ENCODE results near the gene PARP1.

PARP1 gene

GRCh38 chr1:226404904-226405222 lies 3.0 kb downstream of the PARP1 start:
- no peak for DNase-seq

- DNase-seq: no peak
These were observed 3.6 kb downstream of the PARP1 start for GRCh38 chr1:226404063-226404903.

GRCh38 chr1:226403201-226404034 lies 4.5 kb downstream of the PARP1 start:
- DNase-seq: no peak

GRCh38 chr1:226402739-226403165 lies 5.1 kb downstream of the PARP1 start:
- no peak for DNase-seq

- no peak for DNase-seq
These were observed 6.3 kb downstream of the PARP1 start for GRCh38 chr1:226401355-226402303.

GRCh38 chr1:226400519-226401354 lies 7.2 kb downstream of the PARP1 start:
- DNase-seq: no peak

GRCh38 chr1:226397955-226398636 lies 9.8 kb downstream of the PARP1 start:
- no peak for DNase-seq

GRCh38 chr1:226397011-226397926 lies 10.6 kb downstream of the PARP1 start:
- no peak for DNase-seq

- no peak for DNase-seq
These were observed 12.1 kb downstream of the PARP1 start for GRCh38 chr1:226395753-226396152.

GRCh38 chr1:226394462-226394861 lies 13.4 kb downstream of the PARP1 start:
- no peak for DNase-seq

GRCh38 chr1:226390681-226391080 lies 17.2 kb downstream of the PARP1 start:
- no peak for DNase-seq

GRCh38 chr1:226388131-226388530 lies 19.8 kb downstream of the PARP1 start:
- no peak for DNase-seq

GRCh38 chr1:226384717-226385116 lies 23.2 kb downstream of the PARP1 start:
- DNase-seq: no peak

GRCh38 chr1:226384040-226384439 lies 23.9 kb downstream of the PARP1 start:
- DNase-seq: no peak

- no peak for DNase-seq
These were observed 25.9 kb downstream of the PARP1 start for GRCh38 chr1:226382030-226382429.

- no peak for DNase-seq
These were observed 26.5 kb downstream of the PARP1 start for GRCh38 chr1:226381226-226381998.

- DNase-seq: no peak
These were observed 29.8 kb downstream of the PARP1 start for GRCh38 chr1:226378071-226378470.

- no peak for DNase-seq
These were observed 31.6 kb downstream of the PARP1 start for GRCh38 chr1:226376300-226376699.

- no peak for DNase-seq
These were observed 34.5 kb downstream of the PARP1 start for GRCh38 chr1:226373376-226373775.
